Measurements from ENCODE around the gene IFT122. TPM values are rescaled to one million over a fixed set of nuclear protein-coding genes. Genes with fewer than 3 reads are reported as not detected.

The IFT122 gene
- total RNA-seq, 1 donor from 2014 or later = 26.5 TPM

- Histone ChIP-seq H3K27me3 (no peaks in the 10 kb centered on the region), H3K4me3 (no peak overlapping the region), H3K27ac (no peak overlapping the region), H3K36me3 (peaks cover 18% of the 10 kb centered on the region), H3K9me3 (no peaks in the 10 kb centered on the region), H3K4me1 (no peaks in the 10 kb centered on the region)
- intact Hi-C loops (cut with DNase I) = no loop called here
- no peak for TF ChIP-seq CTCF (IDR thresholded peaks at IDR 0.05)
- ATAC-seq (no peak), DNase-seq (no peak)
Measured at GRCh38 chr3:129467932-129468331, 27.9 kb downstream of the IFT122 start.

- TF ChIP-seq CTCF (IDR thresholded peaks at IDR 0.05) = no peak
- intact Hi-C loops (cut with DNase I) = no loop called here
- Histone ChIP-seq H3K36me3 (peaks cover 18% of the 10 kb centered on the region), H3K27me3 (no peaks in the 10 kb centered on the region), H3K9me3 (no peaks in the 10 kb centered on the region), H3K27ac (no peak overlapping the region), H3K4me1 (no peaks in the 10 kb centered on the region), H3K4me3 (no peak overlapping the region)
- ATAC-seq (peak; percentile 51), DNase-seq (no peak)
Measured at GRCh38 chr3:129469026-129469425, 29.0 kb downstream of the IFT122 start.

GRCh38 chr3:129470861-129471260, 30.8 kb downstream of the IFT122 start:
- Histone ChIP-seq H3K9me3 (no peaks in the 10 kb centered on the region), H3K27ac (no peak overlapping the region), H3K4me1 (no peaks in the 10 kb centered on the region), H3K4me3 (no peak overlapping the region), H3K27me3 (no peaks in the 10 kb centered on the region), H3K36me3 (peaks cover 22% of the 10 kb centered on the region)
- no peak for TF ChIP-seq CTCF (IDR thresholded peaks at IDR 0.05)
- intact Hi-C loops (cut with DNase I) = no loop called here
- no peak for DNase-seq
- ATAC-seq = no peak

GRCh38 chr3:129473067-129473768, 33.2 kb downstream of the IFT122 start:
- peaks cover 41% of the 10 kb centered on the region for H3K36me3 ChIP-seq
- no peaks in the 10 kb centered on the region for H3K9me3 ChIP-seq
- ATAC-seq (no peak), DNase-seq (no peak)
- H3K4me1 ChIP-seq = no peaks in the 10 kb centered on the region
- H3K27me3 ChIP-seq = no peaks in the 10 kb centered on the region
- H3K27ac ChIP-seq = no peak overlapping the region
- H3K4me3 ChIP-seq = no peak overlapping the region
- intact Hi-C loops (cut with DNase I) = no loop called here
- TF ChIP-seq CTCF (IDR thresholded peaks at IDR 0.05) = no peak

GRCh38 chr3:129473769-129474152, 33.7 kb downstream of the IFT122 start:
- intact Hi-C loops (cut with DNase I) = no loop called here
- Histone ChIP-seq H3K36me3 (peaks cover 47% of the 10 kb centered on the region), H3K4me3 (no peak overlapping the region), H3K4me1 (no peaks in the 10 kb centered on the region), H3K27ac (no peak overlapping the region), H3K27me3 (no peaks in the 10 kb centered on the region), H3K9me3 (no peaks in the 10 kb centered on the region)
- ATAC-seq (no peak), DNase-seq (no peak)
- no peak for TF ChIP-seq CTCF (IDR thresholded peaks at IDR 0.05)

Data from upper lobe of right lung (tissue), 1 donor.